ENCODE measurements around the gene LRCH2.
A peak's percentile ranks its signal among the peaks of the same experiment; 100 is the strongest.
"Not testable (repeated sequence)": the region's sequence is repeated elsewhere in the genome, so short reads cannot be mapped to it uniquely, and the experiment has no call there.

LRCH2 gene
- long read RNA-seq, donor 1, result 0 reads
- long read RNA-seq, donor 2, result 0 reads
- long read RNA-seq, donor 3, result 0 reads
- long read RNA-seq, donor 4, result 0 reads
- long read RNA-seq, donor 5, full-length matches to known transcripts, result 1 of 1 reads
- long read RNA-seq, donor 5, partial matches to known transcripts, result 0 of 1 reads
- long read RNA-seq, donor 5, other reads (novel, unspliced or antisense), result 0 of 1 reads
- long read RNA-seq, donor 6, result 0 reads
- long read RNA-seq, donor 7, partial matches to known transcripts, result 5 of 5 reads
- long read RNA-seq, donor 7, other reads (novel, unspliced or antisense), result 0 of 5 reads
- long read RNA-seq, donor 8, full-length matches to known transcripts, result 1 of 1 reads
- long read RNA-seq, donor 8, partial matches to known transcripts, result 0 of 1 reads
- long read RNA-seq, donor 8, other reads (novel, unspliced or antisense), result 0 of 1 reads

DNA sequence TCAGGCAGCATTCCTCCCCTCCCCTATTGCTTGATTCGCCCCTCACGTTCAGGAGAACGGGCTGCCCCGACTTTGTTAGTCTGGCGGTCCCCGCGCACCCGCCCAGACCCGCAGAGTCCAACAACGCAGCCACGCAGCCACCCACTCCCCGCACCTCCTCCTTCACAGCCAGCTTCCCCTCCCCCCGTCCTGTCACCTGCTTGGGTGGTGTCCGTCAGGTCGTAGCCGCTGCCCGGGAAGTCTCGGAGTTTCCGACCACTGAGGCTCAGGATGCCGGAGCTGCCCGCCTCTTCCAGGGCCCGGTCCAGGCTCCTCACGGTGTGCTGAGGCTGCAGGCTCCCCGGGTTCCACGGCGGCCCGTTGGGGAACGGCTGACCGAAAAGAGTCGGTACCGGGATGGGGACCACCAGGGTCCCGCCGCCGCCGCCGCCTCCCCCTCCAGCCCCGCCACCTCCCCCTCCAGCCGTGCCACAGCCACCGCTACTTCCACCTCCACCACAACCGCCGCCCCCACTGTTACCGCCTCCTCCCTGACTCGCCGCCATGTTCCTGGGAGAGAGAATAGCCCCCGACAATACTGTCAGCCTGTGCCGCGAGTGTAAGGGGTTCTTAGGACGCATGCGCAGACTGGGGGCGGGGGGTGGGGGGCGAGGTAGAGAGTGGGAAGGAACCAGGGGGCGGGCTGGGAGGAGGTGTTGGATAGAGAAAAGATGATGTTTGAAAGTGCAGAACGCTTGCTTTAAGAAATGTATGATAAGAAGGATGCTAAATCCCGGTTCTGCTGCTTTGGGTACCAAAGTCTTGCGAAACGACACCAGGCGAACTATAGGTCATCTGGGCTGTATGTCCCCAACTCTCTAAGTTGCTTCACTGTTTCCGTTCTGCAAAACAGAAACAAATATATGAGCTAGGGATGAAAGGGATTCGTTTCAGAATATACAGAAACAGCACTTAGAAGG, at the start of gene LRCH2:
Gene LRCH2, minus strand, starts transcription at position 600 of the 959 bp plus-strand sequence. Its CDS starts 55 bp downstream, at position 545.
- DNase-seq, result peak; percentile 63

DNA sequence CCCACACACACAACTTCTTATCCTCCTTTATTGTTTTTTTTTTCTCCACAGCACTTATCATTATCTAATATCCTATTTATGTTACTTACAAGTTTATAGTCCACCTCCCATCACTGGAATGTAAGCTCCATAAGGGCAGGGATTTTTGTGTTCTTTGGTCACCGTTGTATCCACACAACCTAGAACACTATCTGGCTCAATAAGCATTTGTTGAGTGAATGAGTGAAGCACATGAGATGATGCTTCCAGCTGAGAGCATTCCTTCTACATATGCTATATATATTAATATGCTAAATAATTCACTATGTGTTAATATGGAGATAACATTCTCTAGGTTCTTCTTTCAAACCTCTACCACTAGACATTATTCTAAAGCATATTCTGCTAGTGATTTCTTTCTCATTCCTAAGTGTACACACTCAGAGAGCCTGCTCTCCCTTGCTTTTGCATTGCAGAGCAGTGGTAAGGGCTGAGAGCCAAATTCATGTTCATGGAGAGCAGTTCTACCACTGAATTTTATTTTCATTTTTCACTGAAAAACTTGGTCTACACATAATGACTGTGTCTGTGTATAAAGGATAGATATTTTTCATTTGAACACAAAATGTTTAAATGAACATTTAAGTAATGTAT, 35.3 kb upstream of the LRCH2 start:
- DNase-seq, result no peak

- no peak for DNase-seq
Observed at GRCh38 chrX:115268421-115268820, 34.5 kb upstream of the LRCH2 start.

DNA sequence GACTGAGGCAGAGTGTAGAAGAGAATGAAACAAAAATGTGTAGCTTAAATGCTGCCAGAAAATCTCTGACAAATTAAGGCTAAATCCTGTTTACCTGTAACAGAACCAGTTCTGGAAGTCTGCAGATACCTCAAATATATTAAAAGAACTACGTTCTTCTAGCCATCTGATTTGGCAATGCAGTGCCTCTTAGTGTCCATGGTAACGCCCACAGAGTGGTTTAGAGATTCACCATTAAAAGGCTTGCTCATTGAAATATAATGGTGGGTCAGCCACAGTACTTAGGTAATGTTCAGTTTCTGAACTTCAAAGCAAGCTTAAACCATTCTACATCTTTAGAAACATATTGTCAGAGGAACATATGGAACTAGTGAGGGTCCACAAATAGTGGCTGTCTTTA, 32.4 kb upstream of the LRCH2 start:
- no peak for DNase-seq

GRCh38 chrX:115264009-115264408, 30.1 kb upstream of the LRCH2 start:
- no peak for DNase-seq

- no peak for DNase-seq
Observed at GRCh38 chrX:115261148-115261547, 27.3 kb upstream of the LRCH2 start.

- DNase-seq, result no peak
Observed at GRCh38 chrX:115260330-115260729, 26.4 kb upstream of the LRCH2 start.

- DNase-seq, result no peak
Observed at GRCh38 chrX:115259238-115259875, 25.5 kb upstream of the LRCH2 start.

DNA sequence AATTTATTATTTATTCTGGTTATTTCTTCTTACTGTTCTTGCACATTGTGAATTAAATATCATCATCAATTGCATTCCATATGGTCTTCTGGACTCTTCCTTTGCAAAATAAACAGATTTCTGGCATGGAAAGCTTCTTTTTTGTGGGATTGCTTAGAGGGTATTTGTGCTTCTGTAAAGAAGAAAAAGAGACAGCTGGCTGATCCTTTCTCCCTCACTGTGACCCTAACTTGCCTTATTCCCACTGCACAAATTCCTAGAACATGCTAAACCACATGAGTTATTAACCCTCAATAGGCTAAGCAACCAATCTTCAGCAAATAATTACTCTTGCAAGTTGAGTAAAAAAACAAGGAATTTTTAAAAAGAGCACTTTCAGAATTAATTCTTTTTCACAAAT, 23.8 kb upstream of the LRCH2 start:
- no peak for DNase-seq

- no peak for DNase-seq
Observed at GRCh38 chrX:115255003-115255402, 21.1 kb upstream of the LRCH2 start.

DNA sequence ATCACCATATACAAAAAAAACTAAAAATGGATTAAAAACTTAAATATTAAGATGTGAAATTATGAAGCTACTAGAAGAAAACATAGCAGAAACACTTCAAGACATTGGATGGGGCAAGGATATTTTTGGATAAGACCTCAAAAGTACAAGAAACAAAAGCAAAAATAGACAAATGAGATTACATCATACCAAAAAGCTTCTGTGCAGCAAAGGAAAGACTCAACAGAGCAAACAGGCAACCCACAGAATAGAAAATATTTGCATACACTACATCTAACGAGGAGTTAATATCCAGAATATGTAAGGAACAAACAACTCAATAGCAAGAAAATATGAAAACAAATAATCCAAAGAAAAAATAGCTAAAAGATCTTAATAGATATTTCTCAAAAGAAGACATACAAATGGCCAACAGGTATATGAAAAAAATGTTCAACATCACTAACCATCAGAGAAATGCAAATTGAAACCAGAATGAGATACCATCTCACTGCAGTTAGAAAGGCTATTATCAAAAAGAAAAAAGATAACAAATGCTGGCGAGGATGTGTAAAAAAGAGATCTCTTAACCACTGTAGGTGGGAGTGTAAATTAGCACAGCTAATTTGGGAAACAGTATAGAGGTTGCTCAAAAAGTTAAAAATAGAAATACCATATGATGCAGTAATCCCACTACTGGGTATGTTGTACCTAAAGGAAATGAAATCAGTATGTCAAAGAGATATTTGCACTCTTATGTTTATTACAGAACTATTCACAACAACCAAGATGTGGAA, 17.8 kb upstream of the LRCH2 start:
- DNase-seq, result no peak

DNA sequence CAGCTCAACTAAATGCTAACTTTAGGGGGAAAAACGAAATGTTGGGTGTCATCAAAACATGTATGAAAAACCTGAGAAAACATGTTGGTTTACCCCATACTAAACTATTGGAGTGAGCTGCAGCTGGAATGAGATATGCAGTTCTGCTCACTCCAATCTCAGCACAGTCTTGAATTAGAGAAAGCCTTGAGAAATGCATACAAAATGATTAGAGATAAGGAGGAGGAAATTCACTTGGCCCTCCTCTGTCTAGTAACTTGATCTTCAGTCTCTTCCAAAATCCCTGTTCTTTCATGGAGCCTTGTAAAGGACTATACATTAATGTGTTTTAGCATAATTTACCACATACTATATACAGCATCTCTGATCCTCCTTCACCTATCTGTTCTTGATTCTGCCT, 3.2 kb upstream of the LRCH2 start:
- no peak for DNase-seq

GRCh38 chrX:115236560-115236959, 2.7 kb upstream of the LRCH2 start:
- DNase-seq, result no peak

DNA sequence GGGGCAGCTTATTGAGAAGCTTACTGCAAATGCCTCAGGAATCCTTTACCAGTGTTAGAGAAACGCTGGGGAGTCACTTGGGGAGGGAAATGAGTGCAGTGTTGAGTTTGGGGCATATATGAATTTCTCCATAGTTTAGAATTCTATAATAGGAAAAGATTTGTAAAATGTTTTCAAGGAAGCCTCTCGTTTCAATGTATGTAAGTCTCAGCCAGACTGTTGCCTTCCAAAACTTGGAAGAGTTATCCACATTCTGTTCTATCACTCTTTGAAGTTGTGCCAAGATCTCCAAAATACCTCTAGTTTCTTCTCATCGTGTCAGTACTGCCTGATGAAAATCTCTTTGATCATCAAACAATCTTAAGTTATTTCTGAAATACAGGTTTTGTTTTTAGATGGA, 565 bp upstream of the LRCH2 start:
- no peak for DNase-seq

DNA sequence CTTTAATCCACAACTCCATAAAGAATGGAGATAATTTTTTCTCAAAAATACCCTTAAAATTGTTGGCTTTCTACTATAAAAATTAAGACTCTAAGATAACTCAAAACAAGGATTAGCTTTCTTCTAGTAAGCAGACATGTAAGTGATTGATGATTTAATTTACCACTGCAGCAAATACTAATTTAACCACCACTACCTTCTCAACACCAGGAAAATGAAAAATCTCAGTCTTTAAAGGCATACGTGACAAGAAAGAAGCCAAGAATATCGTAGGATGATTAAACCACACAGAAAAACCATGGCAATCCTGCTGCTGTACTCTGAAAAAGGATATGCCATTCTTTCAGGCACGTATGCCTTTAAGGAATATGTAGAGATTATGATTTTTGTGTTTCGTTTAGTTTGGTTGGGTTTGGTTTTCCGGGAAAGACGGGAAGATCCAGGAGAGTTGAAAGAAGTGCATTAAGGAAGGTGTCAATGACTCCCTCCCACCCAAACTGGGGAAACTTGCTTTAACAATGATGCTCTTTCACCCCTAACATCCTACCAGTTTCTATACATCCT, 881 bp downstream of the LRCH2 start:
- no peak for DNase-seq

- no peak for DNase-seq
Observed at GRCh38 chrX:115229337-115230003, 4.4 kb downstream of the LRCH2 start.

DNA sequence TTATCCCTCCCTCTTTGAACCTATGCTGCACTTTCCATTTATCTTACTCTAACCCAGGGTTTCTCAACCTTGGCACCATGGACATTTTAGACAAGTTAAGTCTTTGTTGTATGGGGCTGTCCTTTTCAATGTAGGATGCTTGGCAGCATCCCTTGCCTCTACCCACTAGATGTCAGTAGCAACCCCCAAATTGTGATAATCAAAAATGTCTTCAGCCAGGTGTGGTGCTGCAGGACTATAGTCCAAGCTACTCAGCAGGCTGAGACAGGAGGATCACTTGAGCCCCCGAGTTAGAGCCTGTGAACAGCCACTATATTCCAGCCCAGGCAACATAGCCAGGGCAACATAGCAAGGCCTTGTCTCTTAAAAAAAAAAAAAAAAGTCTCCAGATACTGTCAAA, 7.0 kb downstream of the LRCH2 start:
- no peak for DNase-seq

- not testable (repeated sequence) for DNase-seq
Observed at GRCh38 chrX:115217346-115217745, 16.6 kb downstream of the LRCH2 start.

DNA sequence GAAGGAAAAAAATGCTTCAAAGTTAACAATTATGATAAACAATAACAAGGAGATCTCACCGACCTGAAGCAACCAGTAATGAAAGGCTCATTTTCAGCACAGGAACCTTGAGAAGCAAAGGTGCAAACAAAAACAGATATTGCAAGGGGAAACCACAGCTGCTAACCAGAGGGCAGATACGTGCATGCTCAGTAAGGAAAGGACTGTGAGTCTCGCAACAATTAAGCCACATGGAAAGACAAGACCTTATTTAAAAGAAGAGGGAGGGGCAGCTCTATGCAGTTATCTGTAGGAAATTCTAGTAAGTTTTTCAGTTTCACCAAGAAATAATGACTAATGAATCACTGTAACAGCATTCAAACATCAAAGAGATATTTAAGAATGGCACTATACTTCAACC, 19.3 kb downstream of the LRCH2 start:
- no peak for DNase-seq

DNA sequence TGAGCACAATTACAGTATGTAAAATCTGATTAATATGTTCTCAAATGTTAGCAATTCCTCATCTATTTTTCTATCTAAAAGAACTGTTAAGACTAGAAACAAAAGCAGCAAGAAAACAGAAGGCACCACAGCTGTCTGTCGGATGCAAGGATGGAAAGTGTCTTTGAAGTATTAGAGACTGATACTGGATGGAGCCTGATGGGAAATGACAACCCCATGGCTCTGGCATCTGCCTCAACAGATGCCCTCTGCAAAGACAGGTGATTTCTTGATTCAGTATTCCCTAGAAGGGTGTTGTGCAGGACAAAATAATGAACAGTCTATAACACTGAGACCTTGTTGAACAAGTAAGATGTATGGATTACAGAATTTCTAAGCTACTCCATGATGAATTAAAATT, 19.7 kb downstream of the LRCH2 start:
- DNase-seq, result no peak

DNA sequence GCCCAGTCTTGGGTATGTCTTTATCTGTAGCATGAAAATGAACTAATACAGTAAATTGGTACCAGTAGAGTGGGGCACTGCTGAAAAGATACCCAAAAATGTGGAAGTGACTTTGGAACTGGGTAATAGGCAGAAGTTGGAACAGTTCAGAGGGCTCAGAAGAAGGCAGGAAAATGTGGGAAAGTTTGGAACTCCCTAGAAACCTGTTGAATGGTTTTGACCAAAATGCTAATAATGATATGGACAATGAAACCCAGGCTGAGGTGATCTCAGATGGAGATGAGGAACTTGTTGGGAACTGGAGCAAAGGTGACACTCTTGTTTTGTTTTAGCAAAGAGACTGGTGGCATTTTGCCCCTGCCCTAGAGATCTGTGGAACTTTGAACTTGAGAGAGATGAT, 24.3 kb downstream of the LRCH2 start:
- not testable (repeated sequence) for DNase-seq

All from right kidney (tissue), 9 donors.